ENCODE measurements around the gene PEPD.

The PEPD gene

GRCh38 chr19:33432446-33433170 lies 89.0 kb downstream of the PEPD start:
- TF ChIP-seq CTCF (conservative IDR thresholded peaks at IDR 0.05), result no peak
- peak overlapping the region; percentile 77 for H3K27ac ChIP-seq

GRCh38 chr19:33432015-33432414 lies 89.6 kb downstream of the PEPD start:
- H3K27ac ChIP-seq, result peak overlapping the region; percentile 77

GRCh38 chr19:33430674-33431277 lies 90.8 kb downstream of the PEPD start:
- TF ChIP-seq CTCF (conservative IDR thresholded peaks at IDR 0.05), result peak; percentile 99

More at GRCh38 chr19:33432015-33432414, 89.6 kb downstream of the PEPD start:
- TF ChIP-seq CTCF (conservative IDR thresholded peaks at IDR 0.05), result no peak

GRCh38 chr19:33429891-33430673 lies 91.5 kb downstream of the PEPD start:
- TF ChIP-seq CTCF (conservative IDR thresholded peaks at IDR 0.05), result no peak
- H3K27ac ChIP-seq, result peak overlapping the region; percentile 77

More at GRCh38 chr19:33430674-33431277, 90.8 kb downstream of the PEPD start:
- peak overlapping the region; percentile 77 for H3K27ac ChIP-seq

GRCh38 chr19:33428627-33429125 lies 92.9 kb downstream of the PEPD start:
- no peak overlapping the region for H3K27ac ChIP-seq
- no peak for TF ChIP-seq CTCF (conservative IDR thresholded peaks at IDR 0.05)

GRCh38 chr19:33427801-33428626 lies 93.6 kb downstream of the PEPD start:
- TF ChIP-seq CTCF (conservative IDR thresholded peaks at IDR 0.05), result no peak
- no peak overlapping the region for H3K27ac ChIP-seq
